ENCODE measurements around the gene RNF227.

The RNF227 gene

DNA sequence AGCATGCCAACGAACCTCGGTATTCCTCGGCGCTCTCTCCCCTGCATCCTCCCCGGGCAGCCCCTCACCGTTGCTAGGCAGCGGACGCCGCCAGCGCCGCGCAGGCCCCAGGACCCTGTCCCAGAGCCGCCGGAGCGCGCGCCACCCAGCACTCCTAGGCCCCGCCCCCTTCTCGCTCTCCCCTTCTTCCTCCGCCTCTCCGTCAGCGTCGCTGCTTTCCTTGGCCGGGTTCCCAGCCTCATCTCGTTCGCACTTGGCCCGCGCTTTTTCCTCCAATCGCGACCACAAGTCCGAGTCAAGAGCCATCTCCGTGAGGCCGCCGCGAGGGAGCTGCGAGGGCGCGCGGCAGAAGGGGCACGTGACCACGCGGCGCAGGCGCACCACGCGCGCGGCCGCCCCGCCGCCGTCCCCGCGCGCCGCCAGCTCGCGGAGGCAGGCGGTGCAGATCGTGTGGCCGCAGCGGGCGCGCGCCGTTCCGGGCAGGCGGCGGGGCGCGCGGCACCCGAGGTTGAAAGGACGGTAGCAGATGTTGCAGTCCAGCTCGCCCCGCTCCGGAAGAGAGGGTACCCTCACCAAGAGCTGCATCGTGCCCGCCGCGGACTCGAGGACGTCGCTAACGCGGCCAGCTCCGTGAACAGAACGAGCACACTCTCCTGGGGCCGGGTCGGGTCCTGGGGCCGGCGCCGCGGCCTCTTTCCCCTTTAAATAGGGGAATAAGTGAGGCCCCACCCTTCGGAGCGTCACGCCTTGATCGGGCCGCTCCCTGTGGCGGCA is at the start of gene RNF227:
Gene RNF227, minus strand, starts transcription at position 679 of the 774 bp plus-strand sequence. Its CDS starts 94 bp downstream, at position 585.
- H4K20me1 ChIP-seq (ENCODE audit: insufficient read depth) = no peaks in the 10 kb centered on the region
- no peaks in the 10 kb centered on the region for H3K4me1 ChIP-seq (ENCODE audit: low read depth, poor library complexity, severe bottlenecking)
- peak within 1 kb of the TSS; percentile 57; the same call in 1 of the 2 replicates for H3K9ac ChIP-seq
- H3K79me2 ChIP-seq (ENCODE audit: insufficient read depth, low read depth) = no peaks in the 10 kb centered on the region
- H3K36me3 ChIP-seq (ENCODE audit: insufficient read depth) = no peaks in the 10 kb centered on the region
- peak within 1 kb of the TSS; percentile 66; the same call in 1 of the 2 replicates for H3K27ac ChIP-seq
- H2AFZ ChIP-seq (ENCODE audit: low read depth) = peak within 1 kb of the TSS; percentile 30; the same call in 1 of the 2 replicates
- H3K4me3 ChIP-seq (IDR thresholded peaks at IDR 0.05; ENCODE audit: insufficient read depth, low read depth, low read length) = no peak within 1 kb of the TSS
- no peaks in the 10 kb centered on the region for H3K27me3 ChIP-seq (ENCODE audit: insufficient read depth, low read depth)
- H3K4me2 ChIP-seq = peak within 1 kb of the TSS; percentile 25; the same call in 1 of the 2 replicates
- TF ChIP-seq, protein P1, sequence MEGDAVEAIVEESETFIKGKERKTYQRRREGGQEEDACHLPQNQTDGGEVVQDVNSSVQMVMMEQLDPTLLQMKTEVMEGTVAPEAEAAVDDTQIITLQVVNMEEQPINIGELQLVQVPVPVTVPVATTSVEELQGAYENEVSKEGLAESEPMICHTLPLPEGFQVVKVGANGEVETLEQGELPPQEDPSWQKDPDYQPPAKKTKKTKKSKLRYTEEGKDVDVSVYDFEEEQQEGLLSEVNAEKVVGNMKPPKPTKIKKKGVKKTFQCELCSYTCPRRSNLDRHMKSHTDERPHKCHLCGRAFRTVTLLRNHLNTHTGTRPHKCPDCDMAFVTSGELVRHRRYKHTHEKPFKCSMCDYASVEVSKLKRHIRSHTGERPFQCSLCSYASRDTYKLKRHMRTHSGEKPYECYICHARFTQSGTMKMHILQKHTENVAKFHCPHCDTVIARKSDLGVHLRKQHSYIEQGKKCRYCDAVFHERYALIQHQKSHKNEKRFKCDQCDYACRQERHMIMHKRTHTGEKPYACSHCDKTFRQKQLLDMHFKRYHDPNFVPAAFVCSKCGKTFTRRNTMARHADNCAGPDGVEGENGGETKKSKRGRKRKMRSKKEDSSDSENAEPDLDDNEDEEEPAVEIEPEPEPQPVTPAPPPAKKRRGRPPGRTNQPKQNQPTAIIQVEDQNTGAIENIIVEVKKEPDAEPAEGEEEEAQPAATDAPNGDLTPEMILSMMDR (conservative IDR thresholded peaks at IDR 0.05; ENCODE audit: low read depth, low read length) = no peak

DNA sequence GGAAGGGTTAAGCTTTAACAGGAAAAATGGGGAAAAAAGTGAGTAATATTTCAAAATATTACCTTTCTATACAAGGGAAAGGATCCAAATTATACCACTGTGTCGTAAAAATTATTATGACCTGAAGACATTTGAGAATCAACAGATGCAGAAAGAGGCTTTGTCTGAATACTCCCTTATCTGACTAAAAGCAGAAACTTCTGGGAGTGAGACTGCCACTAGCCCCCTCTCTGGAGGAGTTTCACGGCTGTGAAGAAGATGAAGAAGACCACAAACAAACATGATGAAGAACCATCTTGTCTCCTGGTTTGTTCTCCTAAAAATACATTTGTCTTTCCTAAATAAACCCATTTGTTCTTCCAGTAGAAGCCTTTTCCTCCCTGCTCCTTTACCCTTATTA is 45.3 kb upstream of the RNF227 start:
- Histone ChIP-seq H4K20me1 (ENCODE audit: insufficient read depth) (no peaks in the 10 kb centered on the region), H3K9ac (no peak overlapping the region), H3K4me2 (no peak overlapping the region), H2AFZ (ENCODE audit: low read depth) (no peak overlapping the region), H3K79me2 (ENCODE audit: insufficient read depth, low read depth) (no peaks in the 10 kb centered on the region), H3K36me3 (ENCODE audit: insufficient read depth) (no peaks in the 10 kb centered on the region), H3K27me3 (ENCODE audit: insufficient read depth, low read depth) (no peaks in the 10 kb centered on the region), H3K27ac (no peak overlapping the region), H3K4me1 (ENCODE audit: low read depth, poor library complexity, severe bottlenecking) (no peaks in the 10 kb centered on the region), H3K4me3 (IDR thresholded peaks at IDR 0.05; ENCODE audit: insufficient read depth, low read depth, low read length) (no peak overlapping the region)
- TF ChIP-seq, protein P1 (conservative IDR thresholded peaks at IDR 0.05; ENCODE audit: low read depth, low read length) = no peak

DNA sequence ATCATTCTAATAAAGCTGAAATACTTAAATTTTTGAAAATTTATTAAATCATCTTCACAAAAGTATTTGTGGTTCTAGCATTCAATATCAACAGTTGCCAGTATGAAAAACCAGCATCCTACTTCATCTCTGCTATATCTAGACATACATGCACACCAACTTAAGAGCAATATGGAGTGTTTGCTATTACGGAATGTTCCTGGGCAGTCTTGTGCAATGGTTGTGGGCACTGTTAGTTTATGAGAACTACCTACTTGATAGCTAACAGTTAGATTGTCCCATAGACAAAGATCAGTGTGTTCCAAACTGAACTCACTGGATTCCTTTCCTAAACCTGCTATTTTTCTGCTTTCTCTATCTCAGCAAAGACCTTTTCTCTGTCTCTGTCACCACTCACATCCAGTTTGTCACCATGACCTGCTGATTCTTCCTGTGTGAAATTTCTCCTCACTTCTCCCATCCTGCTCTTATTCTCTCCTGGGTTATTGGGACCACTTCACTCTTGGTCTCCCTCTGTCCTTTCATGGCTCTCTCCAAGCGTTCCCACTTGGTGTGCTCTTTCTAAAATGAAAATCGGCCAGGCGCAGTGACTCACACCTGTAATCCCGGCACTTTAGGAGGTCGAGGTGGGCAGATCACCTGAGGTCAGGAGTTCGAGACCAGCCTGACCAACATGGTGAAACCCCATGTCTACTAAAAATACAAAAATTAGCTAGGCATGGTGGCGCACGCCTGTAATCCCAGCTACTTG is 43.6 kb upstream of the RNF227 start:
- H3K79me2 ChIP-seq (ENCODE audit: insufficient read depth, low read depth) = no peaks in the 10 kb centered on the region
- no peak overlapping the region for H3K4me3 ChIP-seq (IDR thresholded peaks at IDR 0.05; ENCODE audit: insufficient read depth, low read depth, low read length)
- no peak overlapping the region for H2AFZ ChIP-seq (ENCODE audit: low read depth)
- H3K27me3 ChIP-seq (ENCODE audit: insufficient read depth, low read depth) = no peaks in the 10 kb centered on the region
- TF ChIP-seq, protein P1 (conservative IDR thresholded peaks at IDR 0.05; ENCODE audit: low read depth, low read length) = no peak
- no peaks in the 10 kb centered on the region for H3K36me3 ChIP-seq (ENCODE audit: insufficient read depth)
- no peaks in the 10 kb centered on the region for H4K20me1 ChIP-seq (ENCODE audit: insufficient read depth)
- no peak overlapping the region for H3K9ac ChIP-seq
- H3K27ac ChIP-seq = no peak overlapping the region
- H3K4me2 ChIP-seq = no peak overlapping the region
- no peaks in the 10 kb centered on the region for H3K4me1 ChIP-seq (ENCODE audit: low read depth, poor library complexity, severe bottlenecking)

DNA sequence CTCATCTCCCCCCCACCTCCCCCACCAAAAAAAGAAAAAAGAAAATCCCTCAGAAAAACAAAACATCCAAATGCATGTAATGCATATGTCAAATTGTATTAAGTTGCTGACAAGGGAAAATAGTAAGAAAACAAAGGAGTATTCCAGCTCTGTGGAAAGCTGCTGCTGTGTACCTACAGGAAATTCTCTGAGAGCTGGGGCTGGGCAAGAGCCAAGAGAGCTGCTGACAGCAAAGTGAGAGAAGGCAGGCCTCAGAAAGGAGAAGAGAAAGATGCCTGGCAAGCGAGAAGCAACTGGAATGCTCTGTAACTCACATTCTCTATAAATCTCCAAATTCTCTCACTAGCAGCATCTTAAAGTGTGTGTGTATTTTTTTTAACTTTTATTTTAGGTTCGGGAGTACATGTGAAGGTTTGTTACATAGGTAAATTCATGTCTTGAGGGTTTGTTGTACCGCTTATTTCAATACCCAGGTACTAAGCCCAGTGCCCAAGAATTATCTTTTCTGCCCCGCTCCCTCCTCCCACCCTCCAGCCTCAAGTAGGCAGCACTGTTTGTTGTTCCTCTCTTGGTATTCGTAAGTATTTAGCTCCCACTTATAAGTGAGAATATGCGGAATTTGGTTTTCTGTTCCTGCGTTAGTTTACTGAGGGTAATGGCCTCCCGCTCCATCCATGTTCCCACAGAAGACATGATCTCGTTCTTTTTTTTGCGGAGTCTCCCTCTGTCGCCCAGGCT is 40.3 kb upstream of the RNF227 start:
- Histone ChIP-seq H4K20me1 (ENCODE audit: insufficient read depth) (no peaks in the 10 kb centered on the region), H3K27me3 (ENCODE audit: insufficient read depth, low read depth) (no peaks in the 10 kb centered on the region), H3K27ac (no peak overlapping the region), H3K79me2 (ENCODE audit: insufficient read depth, low read depth) (no peaks in the 10 kb centered on the region), H3K4me2 (no peak overlapping the region), H3K9ac (no peak overlapping the region), H2AFZ (ENCODE audit: low read depth) (no peak overlapping the region), H3K4me1 (ENCODE audit: low read depth, poor library complexity, severe bottlenecking) (peaks cover 2% of the 10 kb centered on the region), H3K36me3 (ENCODE audit: insufficient read depth) (no peaks in the 10 kb centered on the region), H3K4me3 (IDR thresholded peaks at IDR 0.05; ENCODE audit: insufficient read depth, low read depth, low read length) (no peak overlapping the region)
- TF ChIP-seq, protein P1 (conservative IDR thresholded peaks at IDR 0.05; ENCODE audit: low read depth, low read length) = no peak
